ENCODE results near the gene PLCB4.
A peak's percentile ranks its signal among the peaks of the same experiment; 100 is the strongest.

The PLCB4 gene

DNA sequence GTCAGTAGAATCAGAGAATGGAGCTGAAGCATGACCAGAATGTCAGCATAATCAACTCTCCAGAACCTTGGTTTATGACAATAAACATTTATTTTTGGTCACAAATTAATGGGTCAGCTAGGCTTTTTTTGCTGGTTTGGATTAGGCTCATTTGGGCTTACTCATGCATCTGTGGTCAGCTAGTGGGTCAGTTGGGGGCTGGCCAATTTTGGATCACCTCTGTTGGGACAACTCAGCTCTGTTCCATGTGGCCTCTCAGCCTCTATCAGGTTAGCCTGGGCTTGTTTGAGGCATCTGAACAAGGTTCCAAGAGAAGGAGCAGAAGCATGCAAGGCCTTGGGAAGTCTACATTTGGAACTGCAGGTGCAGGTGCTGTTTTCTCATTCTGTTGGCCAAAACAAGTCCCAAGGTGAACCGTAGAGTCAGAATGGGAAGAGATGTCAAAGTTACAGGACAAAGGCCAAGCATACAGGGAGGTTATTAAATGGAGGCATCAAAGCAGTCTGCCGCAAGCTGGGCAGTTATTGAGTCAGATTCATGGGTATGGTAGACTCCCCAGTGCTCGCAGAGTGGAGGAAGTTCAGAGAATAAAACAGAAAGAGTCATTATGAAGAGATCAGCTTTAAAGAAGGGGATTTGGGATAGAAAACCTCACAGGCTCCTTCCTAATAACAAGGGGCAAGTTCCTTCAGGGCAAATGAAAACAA is 173.0 kb downstream of the PLCB4 start:
- no peak overlapping the region for H3K9ac ChIP-seq (ENCODE audit: low read depth, low read length, poor library complexity, severe bottlenecking)
- H3K9me3 ChIP-seq (ENCODE audit: insufficient read depth, low read depth, low read length): no peaks in the 10 kb centered on the region
- H3K4me1 ChIP-seq (ENCODE audit: insufficient read depth, low read length, poor library complexity, severe bottlenecking): peaks cover 30% of the 10 kb centered on the region
- no peak for TF ChIP-seq EZH2phosphoT487 (IDR thresholded peaks at IDR 0.05; ENCODE audit: borderline replicate concordance)
- TF ChIP-seq, protein P1, sequence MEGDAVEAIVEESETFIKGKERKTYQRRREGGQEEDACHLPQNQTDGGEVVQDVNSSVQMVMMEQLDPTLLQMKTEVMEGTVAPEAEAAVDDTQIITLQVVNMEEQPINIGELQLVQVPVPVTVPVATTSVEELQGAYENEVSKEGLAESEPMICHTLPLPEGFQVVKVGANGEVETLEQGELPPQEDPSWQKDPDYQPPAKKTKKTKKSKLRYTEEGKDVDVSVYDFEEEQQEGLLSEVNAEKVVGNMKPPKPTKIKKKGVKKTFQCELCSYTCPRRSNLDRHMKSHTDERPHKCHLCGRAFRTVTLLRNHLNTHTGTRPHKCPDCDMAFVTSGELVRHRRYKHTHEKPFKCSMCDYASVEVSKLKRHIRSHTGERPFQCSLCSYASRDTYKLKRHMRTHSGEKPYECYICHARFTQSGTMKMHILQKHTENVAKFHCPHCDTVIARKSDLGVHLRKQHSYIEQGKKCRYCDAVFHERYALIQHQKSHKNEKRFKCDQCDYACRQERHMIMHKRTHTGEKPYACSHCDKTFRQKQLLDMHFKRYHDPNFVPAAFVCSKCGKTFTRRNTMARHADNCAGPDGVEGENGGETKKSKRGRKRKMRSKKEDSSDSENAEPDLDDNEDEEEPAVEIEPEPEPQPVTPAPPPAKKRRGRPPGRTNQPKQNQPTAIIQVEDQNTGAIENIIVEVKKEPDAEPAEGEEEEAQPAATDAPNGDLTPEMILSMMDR (conservative IDR thresholded peaks at IDR 0.05; ENCODE audit: low read length): no peak
- peak overlapping the region; percentile 21 for H3K4me2 ChIP-seq (ENCODE audit: low read depth, low read length, poor library complexity, severe bottlenecking)
- no peak overlapping the region for H2AFZ ChIP-seq (ENCODE audit: low read length)
- no peak overlapping the region for H3K4me3 ChIP-seq (ENCODE audit: low read length, poor library complexity, severe bottlenecking)
- H3K36me3 ChIP-seq (ENCODE audit: insufficient read depth, low read length): no peaks in the 10 kb centered on the region
- H4K20me1 ChIP-seq (ENCODE audit: insufficient read depth, low read length, poor library complexity, severe bottlenecking): no peaks in the 10 kb centered on the region
- 0 out of 2 replicates have a peak, but pooled peaks cover 4% of the 10 kb centered on the region for H3K79me2 ChIP-seq (ENCODE audit: insufficient read depth, low read length)
- H3F3A ChIP-seq (ENCODE audit: low read depth): 0 out of 2 replicates have a peak, but pooled peaks cover 3% of the 10 kb centered on the region
- no peaks in the 10 kb centered on the region for H3K9me2 ChIP-seq (replicated peaks; ENCODE audit: low read depth, low read length)
- no peaks in the 10 kb centered on the region for H3K27me3 ChIP-seq (ENCODE audit: insufficient read depth, low read length, poor library complexity, severe bottlenecking)

DNA sequence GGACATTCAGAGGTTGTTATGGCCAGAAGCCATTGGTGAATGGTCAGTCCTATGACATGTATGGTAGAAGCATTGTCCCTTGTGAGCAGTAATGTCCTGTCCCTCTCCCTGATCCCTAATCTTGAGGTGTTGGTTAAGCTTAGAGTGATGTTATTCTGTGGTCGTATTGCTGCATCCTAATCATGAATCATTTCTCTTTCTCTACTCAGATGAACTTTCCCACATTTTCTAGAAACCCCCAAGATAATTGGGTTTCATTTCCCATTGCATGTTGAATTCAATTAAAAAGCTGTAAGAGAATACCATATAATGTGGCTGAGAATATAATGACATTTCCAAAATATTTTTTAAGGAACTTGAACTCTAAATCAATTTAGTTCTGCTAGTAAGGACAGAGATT is 175.1 kb downstream of the PLCB4 start:
- Histone ChIP-seq H3K36me3 (ENCODE audit: insufficient read depth, low read length) (no peaks in the 10 kb centered on the region), H2AFZ (ENCODE audit: low read length) (no peak overlapping the region), H3K27me3 (ENCODE audit: insufficient read depth, low read length, poor library complexity, severe bottlenecking) (no peaks in the 10 kb centered on the region), H3K79me2 (ENCODE audit: insufficient read depth, low read length) (peaks cover 4% of the 10 kb centered on the region; the same call in 1 of the 2 replicates), H3K4me3 (ENCODE audit: low read length, poor library complexity, severe bottlenecking) (no peak overlapping the region), H3K9ac (ENCODE audit: low read depth, low read length, poor library complexity, severe bottlenecking) (no peak overlapping the region), H3K9me3 (ENCODE audit: insufficient read depth, low read depth, low read length) (no peaks in the 10 kb centered on the region), H4K20me1 (ENCODE audit: insufficient read depth, low read length, poor library complexity, severe bottlenecking) (no peaks in the 10 kb centered on the region), H3K4me1 (ENCODE audit: insufficient read depth, low read length, poor library complexity, severe bottlenecking) (peaks cover 19% of the 10 kb centered on the region), H3K9me2 (replicated peaks; ENCODE audit: low read depth, low read length) (no peaks in the 10 kb centered on the region), H3F3A (ENCODE audit: low read depth) (0 out of 2 replicates have a peak, but pooled peaks cover 3% of the 10 kb centered on the region), H3K4me2 (ENCODE audit: low read depth, low read length, poor library complexity, severe bottlenecking) (no peak overlapping the region)
- TF ChIP-seq, protein P1 (conservative IDR thresholded peaks at IDR 0.05; ENCODE audit: low read length): no peak
- TF ChIP-seq EZH2phosphoT487 (IDR thresholded peaks at IDR 0.05; ENCODE audit: borderline replicate concordance): no peak

DNA sequence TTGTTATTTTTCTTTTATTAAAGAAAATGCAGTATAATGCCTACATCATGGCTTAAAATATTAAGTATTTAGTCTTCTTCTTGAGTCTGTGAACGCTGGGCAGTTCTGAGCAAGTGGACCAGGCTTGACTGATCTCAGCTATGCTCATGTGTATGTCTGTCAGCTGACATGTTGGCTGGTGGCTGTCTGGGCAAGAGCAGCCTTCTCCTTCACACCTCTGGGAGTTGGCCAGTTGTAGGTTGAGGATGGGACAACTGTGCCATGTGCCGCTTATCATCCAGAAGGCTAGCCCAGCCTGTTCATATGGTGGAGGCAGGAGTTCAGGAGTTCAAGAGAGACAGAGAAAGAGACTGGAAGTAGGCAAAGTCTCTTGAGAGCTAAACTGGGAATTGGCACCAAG is 175.9 kb downstream of the PLCB4 start:
- TF ChIP-seq, protein P1 (conservative IDR thresholded peaks at IDR 0.05; ENCODE audit: low read length): no peak
- TF ChIP-seq EZH2phosphoT487 (IDR thresholded peaks at IDR 0.05; ENCODE audit: borderline replicate concordance): no peak
- H3K27me3 ChIP-seq (ENCODE audit: insufficient read depth, low read length, poor library complexity, severe bottlenecking): no peaks in the 10 kb centered on the region

More for the DNA sequence above, 175.9 kb downstream of the PLCB4 start:
- Histone ChIP-seq H4K20me1 (ENCODE audit: insufficient read depth, low read length, poor library complexity, severe bottlenecking) (no peaks in the 10 kb centered on the region), H3K4me1 (ENCODE audit: insufficient read depth, low read length, poor library complexity, severe bottlenecking) (peaks cover 19% of the 10 kb centered on the region), H3K9me3 (ENCODE audit: insufficient read depth, low read depth, low read length) (no peaks in the 10 kb centered on the region), H3K9ac (ENCODE audit: low read depth, low read length, poor library complexity, severe bottlenecking) (no peak overlapping the region), H3K4me2 (ENCODE audit: low read depth, low read length, poor library complexity, severe bottlenecking) (no peak overlapping the region), H3K4me3 (ENCODE audit: low read length, poor library complexity, severe bottlenecking) (no peak overlapping the region), H3F3A (ENCODE audit: low read depth) (0 out of 2 replicates have a peak, but pooled peaks cover 3% of the 10 kb centered on the region), H2AFZ (ENCODE audit: low read length) (no peak overlapping the region), H3K36me3 (ENCODE audit: insufficient read depth, low read length) (no peaks in the 10 kb centered on the region), H3K79me2 (ENCODE audit: insufficient read depth, low read length) (peaks cover 4% of the 10 kb centered on the region; the same call in 1 of the 2 replicates), H3K9me2 (replicated peaks; ENCODE audit: low read depth, low read length) (no peaks in the 10 kb centered on the region)
